HepG2 (cell line): Measurements from ENCODE around the gene HDHD3. TPM values are rescaled to one million over a fixed set of nuclear protein-coding genes. Genes with fewer than 3 reads are reported as not detected.

ENCODE experiments used
- EP300 ChIP-seq, 3 experiments: sonication (generic) in 1 of 3; formaldehyde crosslinking in 1 of 3; IDR thresholded peaks; 2 replicates each; pipeline versions ENCODE4 v1.5.1 to v1.6.1; 2011 to 2020; ENCODE audit warnings: low read depth in 2 of 3, low read length in 2 of 3, borderline replicate concordance in 1 of 3, improper control_type of control experiment in 1 of 3, mild to moderate bottlenecking in 1 of 3, missing genetic modification reagents in 1 of 3, moderate library complexity in 1 of 3
- SP5 ChIP-seq: IDR thresholded peaks from 2 replicates; pipeline ENCODE4 v1.6.1; 2016; ENCODE audit warnings: low read depth, borderline replicate concordance
- ZHX2 ChIP-seq, 2 experiments: sonication (generic) in 1 of 2; formaldehyde crosslinking in 1 of 2; IDR thresholded peaks; 2 replicates each; pipeline versions ENCODE4 v1.6.1 to v1.9.0; 2014 to 2022; ENCODE audit warnings: antibody characterized with exemption in 1 of 2, borderline replicate concordance in 1 of 2, inconsistent platforms in 1 of 2, low read depth in 1 of 2, missing genetic modification reagents in 1 of 2
- ZNF263 ChIP-seq: sonication (generic); formaldehyde crosslinking; IDR thresholded peaks from 2 replicates; pipeline ENCODE4 v1.4.0; 2020; ENCODE audit warnings: missing genetic modification reagents
- polyA plus RNA-seq, 8 experiments: library from polyadenylated mRNA; depleted of rRNA in 3 of 8; stranded (reverse) in 7 of 8; unstranded in 1 of 8; fragments of >200 nt; fragmentation: Illumina TruSeq in 4 of 8; extraction: Trizol in 4 of 8; gene quantifications; 2 replicates each; pipeline versions ENCODE4 v1.2.1 to v1.2.3, GENCODE V29; 2011 to 2016; ENCODE audit warnings: low read depth in 4 of 8, missing spikeins in 1 of 8, mixed read lengths in 1 of 8; ENCODE audit not compliant: insufficient read depth in 1 of 8
- total RNA-seq, 5 experiments: library from RNA; depleted of rRNA; stranded (reverse); fragments of >200 nt; fragmentation: Illumina TruSeq; extraction: Trizol; gene quantifications; 2 replicates each; pipeline ENCODE4 v1.2.3, GENCODE V29; 2016; ENCODE audit warnings: low read depth in 1 of 5

HDHD3 gene
- total and polyA plus RNA-seq, 2 of the 13 experiments (the other 11 are each of a cell fraction or from before 2014, with no cell fraction given), result 23.1 to 38.5 TPM

- TF ChIP-seq ZHX2 (IDR thresholded peaks at IDR 0.05; ENCODE audit: low read depth) (no peak), ZHX2 (CRISPR knock-in tag; IDR thresholded peaks at IDR 0.05; ENCODE audit: borderline replicate concordance) (no peak), EP300 (IDR thresholded peaks at IDR 0.05; ENCODE audit: low read depth in 2 of 2, low read length in 2 of 2) (no peak), EP300 (CRISPR knock-in tag; IDR thresholded peaks at IDR 0.05; ENCODE audit: borderline replicate concordance) (no peak), ZNF263 (CRISPR knock-in tag) (peak; percentile 72), SP5 (CRISPR knock-in tag) (no peak)
Observed at GRCh38 chr9:113375057-113376023, 1.4 kb downstream of the HDHD3 start (continued).
